ENCODE results near the gene RBM39.

Gene RBM39

GRCh38 chr20:35665949-35666288, 76.1 kb downstream of the RBM39 start:
- no peak overlapping the region for H3K18ac ChIP-seq (ENCODE audit: low read depth in 1 of 2, low read length in 2 of 2)
- no peak overlapping the region for H2AFZ ChIP-seq (ENCODE audit: low read depth, low read length)
- no peak overlapping the region for H4K91ac ChIP-seq (ENCODE audit: low read length)
- 97% methylated on average over 13 of the region's 17 CpGs for WGBS
- no peak overlapping the region for H2BK5ac ChIP-seq (ENCODE audit: low read depth, low read length, poor library complexity, severe bottlenecking)
- H3K4me2 ChIP-seq (ENCODE audit: low read length, poor library complexity, severe bottlenecking): no peak overlapping the region
- H3K9ac ChIP-seq (ENCODE audit: low read length): no peak overlapping the region
- DNase-seq: no peak
- H3K4me1 ChIP-seq (ENCODE audit: control insufficient read depth, insufficient read depth, low read depth, low read length): no peaks in the 10 kb centered on the region
- no peak overlapping the region for H2BK15ac ChIP-seq (ENCODE audit: low read depth, poor library complexity, severe bottlenecking)
- H2AK5ac ChIP-seq (ENCODE audit: low read length, severe bottlenecking): no peak overlapping the region
- no peak overlapping the region for H2BK120ac ChIP-seq (ENCODE audit: low read depth, low read length)
- no peak overlapping the region for H4K8ac ChIP-seq (ENCODE audit: low read length)
- no peak overlapping the region for H3K27ac ChIP-seq (ENCODE audit: low read length, poor library complexity, severe bottlenecking)
- no peak overlapping the region for H3K4me3 ChIP-seq (ENCODE audit: insufficient read depth in 1 of 2, low read depth in 1 of 2, low read length in 2 of 2)
- peaks cover 2% of the 10 kb centered on the region for H3K79me1 ChIP-seq (replicated peaks; ENCODE audit: low read length, poor library complexity, severe bottlenecking)
- no peak overlapping the region for H3K4ac ChIP-seq (ENCODE audit: low read depth in 1 of 2, low read length in 2 of 2)
- no peak overlapping the region for H3K14ac ChIP-seq (ENCODE audit: low read length in 2 of 2)
- peaks cover 16 to 29% of the 10 kb centered on the region in 2 experiments for H3K36me3 ChIP-seq (ENCODE audit: control insufficient read depth in 1 of 2, insufficient read depth in 2 of 2, low read depth in 1 of 2, low read length in 2 of 2)
- H2BK12ac ChIP-seq (ENCODE audit: low read length in 2 of 2): no peak overlapping the region
- H3K27me3 ChIP-seq (ENCODE audit: control insufficient read depth in 1 of 2, insufficient read depth in 1 of 2, low read length in 2 of 2): no peaks in the 10 kb centered on the region
- no peaks in the 10 kb centered on the region for H3K9me3 ChIP-seq (ENCODE audit: control insufficient read depth, low read length)
- no peak overlapping the region for H3K23ac ChIP-seq (ENCODE audit: low read length in 2 of 2)

DNA sequence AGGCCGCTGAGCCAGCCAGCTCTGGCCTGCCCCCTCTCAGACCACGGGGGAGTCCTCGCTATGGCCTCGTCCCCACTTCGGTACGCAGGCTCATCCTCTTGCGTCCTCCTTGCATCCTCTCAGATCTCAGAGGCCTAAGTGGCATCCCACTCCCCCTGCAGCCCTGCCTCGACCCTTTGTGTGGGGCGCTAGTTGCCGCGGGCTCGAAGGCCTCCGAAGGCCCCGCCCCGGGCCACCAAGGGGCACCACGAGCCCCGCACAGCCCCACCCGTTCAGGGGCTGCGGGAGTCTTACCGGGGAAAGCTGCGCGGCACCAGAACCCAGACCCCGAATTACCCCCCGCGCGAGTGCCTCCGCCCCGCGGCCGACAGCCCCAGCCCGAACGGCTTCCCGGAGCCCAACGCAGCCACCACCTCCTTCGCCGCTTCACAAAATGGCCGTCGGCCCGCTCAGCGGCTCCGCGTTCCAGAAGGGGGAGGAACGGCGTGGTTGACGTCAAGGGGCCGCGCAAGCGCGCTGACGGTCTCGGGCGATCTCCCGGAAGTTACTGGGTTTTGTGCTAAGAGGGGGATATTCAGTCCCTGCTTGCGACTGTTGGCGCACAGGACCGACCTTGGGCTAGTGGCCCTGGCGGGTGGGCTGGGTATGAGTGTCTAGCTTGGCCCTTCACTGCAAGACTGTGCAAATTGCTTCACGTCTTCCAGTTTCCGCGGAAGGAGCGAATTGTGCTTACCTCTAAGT, 77.4 kb downstream of the RBM39 start, which contains the start of the genes CPNE1 and RBM12:
CPNE1 (minus strand) TSS at position 435 of the 741 bp plus-strand sequence. CDS start 31,977 bp downstream, outside the sequence.
RBM12 (minus strand) TSS at position 435 of the 741 bp plus-strand sequence. CDS start 9,578 bp downstream, outside the sequence.
- Histone ChIP-seq H3K79me1 (replicated peaks; ENCODE audit: low read length, poor library complexity, severe bottlenecking) (peaks cover under 1% of the 10 kb centered on the region), H2BK12ac (ENCODE audit: low read length in 2 of 2) (peak within 1 kb of the TSS in 1 of 2 experiments; percentile 76), H3K27ac (ENCODE audit: low read length, poor library complexity, severe bottlenecking) (peak within 1 kb of the TSS; percentile 84), H2BK5ac (ENCODE audit: low read depth, low read length, poor library complexity, severe bottlenecking) (peak within 1 kb of the TSS; percentile 36), H3K9me3 (ENCODE audit: control insufficient read depth, low read length) (no peaks in the 10 kb centered on the region), H3K36me3 (ENCODE audit: control insufficient read depth in 1 of 2, insufficient read depth in 2 of 2, low read depth in 1 of 2, low read length in 2 of 2) (peaks cover 14 to 16% of the 10 kb centered on the region in 2 experiments), H4K8ac (ENCODE audit: low read length) (peak within 1 kb of the TSS; percentile 95), H3K18ac (ENCODE audit: low read depth in 1 of 2, low read length in 2 of 2) (peak within 1 kb of the TSS; percentile 72 to 100), H3K4ac (ENCODE audit: low read depth in 1 of 2, low read length in 2 of 2) (peak within 1 kb of the TSS; percentile 18 to 96), H3K9ac (ENCODE audit: low read length) (peak within 1 kb of the TSS; percentile 98), H2AFZ (ENCODE audit: low read depth, low read length) (peak within 1 kb of the TSS; percentile 66), H3K4me2 (ENCODE audit: low read length, poor library complexity, severe bottlenecking) (peak within 1 kb of the TSS; percentile 97), H3K14ac (ENCODE audit: low read length in 2 of 2) (peak within 1 kb of the TSS; percentile 51 to 97), H3K23ac (ENCODE audit: low read length in 2 of 2) (peak within 1 kb of the TSS; percentile 3 to 97), H4K91ac (ENCODE audit: low read length) (peak within 1 kb of the TSS; percentile 40), H2AK5ac (ENCODE audit: low read length, severe bottlenecking) (peak within 1 kb of the TSS; percentile 38), H3K4me3 (ENCODE audit: insufficient read depth in 1 of 2, low read depth in 1 of 2, low read length in 2 of 2) (peak within 1 kb of the TSS; percentile 83 to 95), H2BK120ac (ENCODE audit: low read depth, low read length) (peak within 1 kb of the TSS; percentile 21), H3K27me3 (ENCODE audit: control insufficient read depth in 1 of 2, insufficient read depth in 1 of 2, low read length in 2 of 2) (no peaks in the 10 kb centered on the region), H2BK15ac (ENCODE audit: low read depth, poor library complexity, severe bottlenecking) (peak within 1 kb of the TSS; percentile 71), H3K4me1 (ENCODE audit: control insufficient read depth, insufficient read depth, low read depth, low read length) (peaks cover 3% of the 10 kb centered on the region)
- 2% methylated on average over 58 of the region's 61 CpGs for WGBS
- DNase-seq: peak; percentile 94

- under 1% methylated on average over 28 of the region's 28 CpGs for WGBS
Measured at GRCh38 chr20:35663516-35664465, 78.3 kb downstream of the RBM39 start.

More at GRCh38 chr20:35663516-35664465, 78.3 kb downstream of the RBM39 start:
- Histone ChIP-seq H3K79me1 (replicated peaks; ENCODE audit: low read length, poor library complexity, severe bottlenecking) (no peaks in the 10 kb centered on the region), H4K91ac (ENCODE audit: low read length) (peak overlapping the region; percentile 40), H3K14ac (ENCODE audit: low read length in 2 of 2) (peak overlapping the region; percentile 51 to 97), H3K4me2 (ENCODE audit: low read length, poor library complexity, severe bottlenecking) (peak overlapping the region; percentile 97), H2AFZ (ENCODE audit: low read depth, low read length) (peak overlapping the region; percentile 66), H3K4ac (ENCODE audit: low read depth in 1 of 2, low read length in 2 of 2) (peak overlapping the region; percentile 18 to 96), H3K27me3 (ENCODE audit: control insufficient read depth in 1 of 2, insufficient read depth in 1 of 2, low read length in 2 of 2) (no peaks in the 10 kb centered on the region), H3K9ac (ENCODE audit: low read length) (peak overlapping the region; percentile 98), H3K18ac (ENCODE audit: low read depth in 1 of 2, low read length in 2 of 2) (peak overlapping the region; percentile 29 to 100), H3K9me3 (ENCODE audit: control insufficient read depth, low read length) (no peaks in the 10 kb centered on the region), H4K8ac (ENCODE audit: low read length) (peak overlapping the region; percentile 74), H2BK12ac (ENCODE audit: low read length in 2 of 2) (peak overlapping the region in 1 of 2 experiments; percentile 76), H3K23ac (ENCODE audit: low read length in 2 of 2) (peak overlapping the region; percentile 3 to 97), H2AK5ac (ENCODE audit: low read length, severe bottlenecking) (peak overlapping the region; percentile 16), H3K4me1 (ENCODE audit: control insufficient read depth, insufficient read depth, low read depth, low read length) (peaks cover 3% of the 10 kb centered on the region), H2BK15ac (ENCODE audit: low read depth, poor library complexity, severe bottlenecking) (no peak overlapping the region), H2BK5ac (ENCODE audit: low read depth, low read length, poor library complexity, severe bottlenecking) (peak overlapping the region; percentile 36), H3K36me3 (ENCODE audit: control insufficient read depth in 1 of 2, insufficient read depth in 2 of 2, low read depth in 1 of 2, low read length in 2 of 2) (peaks cover 7 to 8% of the 10 kb centered on the region in 2 experiments), H3K27ac (ENCODE audit: low read length, poor library complexity, severe bottlenecking) (peak overlapping the region; percentile 41), H2BK120ac (ENCODE audit: low read depth, low read length) (peak overlapping the region; percentile 21), H3K4me3 (ENCODE audit: insufficient read depth in 1 of 2, low read depth in 1 of 2, low read length in 2 of 2) (peak overlapping the region; percentile 83 to 95)
- DNase-seq: peak; percentile 55

All from mesenchymal stem cell (in vitro differentiated cells and primary cell).